ENCODE data around the gene DCAF4.

DCAF4 gene

DNA sequence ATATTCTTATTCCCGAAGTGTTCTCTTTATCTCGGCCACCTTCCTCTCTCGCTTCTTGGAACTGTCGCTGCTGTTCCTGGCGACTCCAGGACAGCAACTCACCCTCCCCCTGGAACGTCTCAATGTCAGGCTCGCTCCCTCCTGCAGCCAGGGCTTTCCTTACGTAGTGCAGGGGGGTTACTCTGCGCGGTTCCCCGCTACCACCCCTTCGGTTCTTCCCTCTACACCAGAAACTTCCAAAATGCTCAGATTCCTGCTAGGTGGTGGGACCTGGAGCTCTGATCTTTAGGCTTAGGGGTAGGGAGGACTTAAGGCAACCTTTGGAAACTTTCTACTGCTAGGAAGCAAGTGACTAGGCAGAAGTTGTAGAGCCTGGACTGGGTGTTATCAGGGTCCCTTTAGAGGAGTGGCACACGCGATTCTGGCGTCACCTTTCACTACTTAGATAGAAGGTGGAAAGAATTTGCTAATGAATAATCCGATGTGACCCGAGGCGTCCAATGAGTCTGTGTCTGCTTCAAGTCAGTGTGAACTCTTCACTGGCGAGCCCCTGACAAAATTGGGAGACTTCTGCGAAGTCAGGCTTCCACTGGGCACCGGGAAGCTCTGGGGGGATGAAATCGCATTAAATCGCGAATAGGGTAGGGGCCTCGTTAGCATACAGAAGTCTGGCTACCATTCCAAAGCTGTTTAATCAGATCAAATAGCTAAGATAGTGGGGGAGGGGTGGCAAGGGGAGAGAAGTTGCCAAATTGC lies 31.5 kb upstream of the DCAF4 start:
- DNase-seq, result no peak

DNA sequence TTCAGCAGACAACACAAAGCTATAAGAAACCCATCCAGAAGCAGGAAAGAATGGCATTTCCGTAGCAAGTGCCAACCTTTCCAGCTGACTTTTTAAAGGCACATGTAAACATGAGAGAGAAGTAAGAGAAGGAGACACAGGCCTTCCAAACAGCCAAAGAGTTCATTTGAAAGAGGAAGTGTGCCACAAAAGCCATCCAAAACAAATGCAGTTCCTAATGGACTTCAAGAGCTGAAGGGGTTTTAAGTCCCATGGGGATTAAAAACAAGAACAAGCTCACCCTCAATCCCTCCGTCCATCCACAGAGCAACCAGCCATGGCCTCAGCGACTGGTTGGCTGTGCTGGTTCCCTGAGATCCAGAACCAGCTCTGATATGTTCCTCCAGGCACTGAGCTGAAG lies 27.8 kb upstream of the DCAF4 start:
- DNase-seq, result no peak

DNA sequence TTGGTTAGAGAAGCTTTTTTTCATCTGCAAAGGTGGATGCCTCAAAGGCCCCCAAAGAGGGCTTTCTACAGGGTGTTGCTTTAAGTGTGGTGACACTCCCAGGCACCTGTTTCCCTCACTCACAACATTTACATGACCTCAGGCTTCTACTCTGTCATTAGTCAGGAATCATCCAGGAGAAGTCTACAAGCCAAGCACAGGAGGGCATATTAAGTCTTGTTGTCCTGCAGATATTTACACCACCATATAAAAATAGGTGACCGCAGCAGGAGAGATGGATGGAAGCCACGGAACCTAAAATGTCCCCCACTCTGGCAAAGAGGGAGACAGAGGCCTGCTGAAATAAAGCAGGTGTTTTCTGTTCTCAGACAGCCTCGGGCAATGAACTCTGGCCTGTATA lies 24.9 kb upstream of the DCAF4 start:
- no peak for DNase-seq

DNA sequence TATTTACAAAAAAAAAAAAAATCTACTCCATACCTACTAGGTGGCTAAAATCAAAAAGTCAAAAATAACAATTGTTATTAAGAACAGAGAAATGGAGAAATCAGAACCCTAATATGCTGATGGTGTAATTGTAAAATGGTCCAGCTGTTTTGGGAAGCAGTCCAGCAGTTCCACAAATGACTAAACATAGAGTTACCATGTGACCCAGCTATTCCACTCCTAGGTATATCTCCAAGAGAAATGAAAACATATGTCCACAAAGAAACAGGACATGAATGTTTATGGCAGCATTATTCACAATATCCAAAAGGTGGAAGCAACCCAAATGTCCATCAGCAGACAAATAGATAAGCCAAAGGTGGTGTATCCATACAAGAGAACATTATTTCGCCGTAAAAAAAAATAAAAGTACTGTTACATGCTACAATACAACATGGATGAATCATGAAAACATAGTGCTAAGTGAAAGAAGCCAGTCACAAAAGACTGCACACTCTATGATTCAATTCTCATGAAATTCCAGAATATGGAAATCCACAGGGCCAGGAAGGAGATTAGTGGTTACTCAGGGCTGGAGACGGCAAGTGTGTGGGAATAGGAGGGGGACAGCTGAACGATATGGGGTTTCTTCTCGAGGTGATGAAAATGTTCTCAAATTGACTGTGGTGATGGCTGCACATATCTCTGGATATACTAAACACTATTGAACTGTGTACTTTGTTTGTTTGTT lies 23.3 kb upstream of the DCAF4 start:
- DNase-seq, result no peak

DNA sequence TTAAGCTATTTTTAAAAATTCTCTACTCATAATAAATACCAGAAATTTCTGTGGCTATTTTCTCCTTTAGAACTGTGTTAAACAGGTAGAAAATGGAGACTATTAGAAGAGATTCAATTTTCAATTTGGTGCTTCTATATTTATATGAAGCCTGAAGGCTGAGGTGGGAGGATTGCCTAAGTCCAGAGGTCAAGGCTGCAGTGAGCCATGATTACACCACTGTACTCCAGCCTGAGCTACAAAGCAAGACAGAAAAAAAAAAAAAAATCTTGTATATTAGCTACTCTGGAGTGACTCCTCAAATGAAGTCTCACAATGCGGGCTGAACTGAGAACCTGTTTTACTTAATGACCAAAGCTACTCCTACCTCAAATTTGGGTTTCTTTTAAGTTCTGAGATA lies 22.5 kb upstream of the DCAF4 start:
- DNase-seq, result no peak

DNA sequence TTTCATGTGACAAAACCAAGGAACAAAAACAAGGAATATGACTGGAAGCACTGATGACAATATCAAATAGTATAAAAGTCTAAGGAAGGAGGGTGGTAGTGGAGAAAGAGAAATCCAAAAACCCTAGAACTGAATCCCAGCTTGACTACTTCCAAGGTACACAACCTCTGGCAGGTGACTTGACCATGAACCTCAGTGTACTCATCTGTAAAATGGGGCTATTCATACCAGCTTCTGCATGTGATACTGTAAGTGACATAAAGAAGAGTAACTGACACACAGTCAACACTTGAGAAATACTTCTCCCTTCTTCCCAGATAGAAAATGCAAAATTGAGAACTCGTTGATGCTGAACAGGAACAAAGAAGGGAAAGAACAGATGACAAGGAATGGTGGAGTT lies 22.0 kb upstream of the DCAF4 start:
- no peak for DNase-seq

DNA sequence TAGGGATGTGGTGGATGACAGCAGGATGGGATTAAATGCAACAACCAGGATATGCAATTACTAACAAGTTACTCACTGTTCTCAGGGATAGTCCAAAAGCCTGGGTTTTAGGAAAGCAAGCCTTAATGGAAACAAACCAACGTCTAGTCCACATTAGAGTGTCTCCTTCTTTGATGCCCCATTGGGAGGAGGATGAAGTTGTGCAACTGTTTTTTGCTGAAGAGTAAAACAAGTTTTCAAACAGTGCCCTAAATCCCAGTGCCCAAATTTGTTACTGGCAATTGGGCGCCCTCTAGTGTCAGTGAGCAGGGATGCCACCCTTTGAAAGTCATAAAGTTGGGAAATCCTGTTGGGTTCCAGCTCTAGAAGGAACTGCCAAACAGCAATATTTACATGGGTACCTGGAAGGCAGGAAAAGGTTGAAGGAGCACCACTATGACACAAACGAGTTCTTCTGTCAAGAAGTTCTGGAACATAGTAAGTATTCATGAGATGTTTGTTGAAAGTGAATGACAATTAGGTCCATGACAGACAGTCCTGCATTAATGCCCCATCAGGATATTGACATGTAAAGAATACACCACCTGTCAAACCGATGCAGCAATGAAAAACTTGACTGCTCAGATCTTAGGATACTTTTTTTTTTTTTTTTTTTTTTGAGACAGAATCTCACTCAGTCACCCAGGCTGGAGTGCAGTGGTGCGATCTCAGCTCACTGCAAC lies 21.3 kb upstream of the DCAF4 start:
- DNase-seq, result peak; percentile 73

DNA sequence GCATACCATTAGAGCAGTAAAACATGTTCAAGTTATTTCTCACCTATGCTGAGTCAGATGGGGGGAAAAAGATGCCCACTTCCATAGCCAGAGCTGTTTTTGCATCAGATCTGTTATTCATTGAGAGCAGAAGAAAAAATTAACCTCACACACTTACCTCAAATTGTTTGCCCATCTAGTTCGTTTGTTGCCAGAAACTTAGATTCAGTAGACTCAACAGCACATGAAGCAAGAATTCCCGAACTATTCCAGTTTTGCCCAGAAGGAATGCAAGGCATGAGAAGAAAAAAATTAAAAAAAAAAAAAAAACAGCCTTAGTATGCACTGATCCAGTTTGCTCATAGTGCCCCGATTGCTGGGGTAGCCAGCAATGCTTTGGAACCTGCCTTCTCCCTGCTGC lies 19.9 kb upstream of the DCAF4 start:
- no peak for DNase-seq

DNA sequence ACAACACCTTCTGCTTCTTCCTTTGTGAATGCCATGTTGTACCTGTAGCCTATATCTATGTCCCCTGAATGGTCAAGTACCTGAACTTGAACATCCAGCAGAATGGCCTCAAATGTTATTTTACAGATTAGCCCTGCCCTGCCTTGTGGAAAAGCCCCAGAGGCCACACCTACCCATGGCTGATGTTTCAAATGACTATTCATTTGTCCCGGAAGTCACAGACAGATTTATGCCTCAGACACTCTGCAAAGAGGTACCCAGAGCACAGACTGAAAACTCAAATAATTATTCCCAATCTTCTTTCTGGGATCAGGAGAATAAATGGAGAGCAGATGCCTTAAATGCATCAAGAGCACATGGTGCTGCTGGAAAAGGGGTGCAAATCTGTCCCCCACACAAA lies 19.4 kb upstream of the DCAF4 start:
- no peak for DNase-seq

DNA sequence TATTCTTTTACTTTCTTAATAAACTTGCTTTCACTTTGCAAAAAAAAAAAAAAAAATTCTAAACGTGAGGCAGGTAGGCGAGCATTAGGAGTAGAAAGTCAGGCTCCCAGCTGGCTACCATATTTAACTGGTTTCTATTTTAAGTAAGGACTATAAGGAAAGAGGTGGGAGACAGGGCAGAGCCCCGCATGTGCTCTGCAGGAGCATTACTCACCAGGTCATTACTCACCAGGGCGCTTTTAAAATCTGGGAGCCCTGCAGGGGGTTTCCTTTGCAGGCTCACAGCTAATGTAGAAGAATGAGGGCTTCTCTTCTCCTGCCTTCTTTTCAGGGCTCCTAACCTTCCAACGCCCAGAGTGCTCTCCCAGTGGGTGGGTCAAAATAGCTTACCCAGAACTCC lies 18.4 kb upstream of the DCAF4 start:
- DNase-seq, result no peak

DNA sequence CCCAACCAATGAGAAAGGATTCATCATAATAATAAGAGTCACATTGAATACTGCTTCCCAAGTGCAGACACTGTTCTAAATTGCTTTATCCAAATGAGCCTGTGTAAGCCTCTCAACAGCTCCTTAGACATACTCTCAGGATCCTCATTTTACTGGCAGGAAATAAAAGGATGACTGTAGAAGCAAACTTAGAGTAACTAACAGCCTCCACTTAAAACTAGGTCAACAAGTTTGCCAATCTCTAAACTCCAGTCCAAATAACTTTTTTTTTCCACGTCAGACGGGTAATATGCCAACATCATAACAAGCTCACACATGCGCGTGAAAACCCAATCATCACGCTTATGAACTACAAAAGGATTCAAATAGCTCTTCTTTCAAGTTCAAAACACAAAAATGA lies 17.1 kb upstream of the DCAF4 start:
- no peak for DNase-seq

DNA sequence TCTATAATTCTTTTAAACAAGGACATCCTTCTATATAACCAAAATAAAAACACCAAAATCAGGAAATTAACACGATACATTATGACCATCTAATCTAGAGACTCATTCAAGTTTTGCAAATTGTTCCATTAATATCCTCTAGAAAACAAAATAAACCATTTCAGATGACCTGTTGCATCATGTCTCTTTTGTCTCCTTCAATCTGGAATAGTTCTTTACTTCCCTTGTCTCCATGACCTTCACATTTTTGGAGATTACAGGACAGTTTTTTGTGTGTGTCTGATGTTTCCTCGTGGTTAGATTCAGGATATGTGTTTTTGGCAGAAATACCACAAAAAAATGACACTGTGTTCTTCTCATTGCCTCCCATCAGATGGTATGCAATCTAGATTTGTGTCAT lies 12.5 kb upstream of the DCAF4 start:
- no peak for DNase-seq

DNA sequence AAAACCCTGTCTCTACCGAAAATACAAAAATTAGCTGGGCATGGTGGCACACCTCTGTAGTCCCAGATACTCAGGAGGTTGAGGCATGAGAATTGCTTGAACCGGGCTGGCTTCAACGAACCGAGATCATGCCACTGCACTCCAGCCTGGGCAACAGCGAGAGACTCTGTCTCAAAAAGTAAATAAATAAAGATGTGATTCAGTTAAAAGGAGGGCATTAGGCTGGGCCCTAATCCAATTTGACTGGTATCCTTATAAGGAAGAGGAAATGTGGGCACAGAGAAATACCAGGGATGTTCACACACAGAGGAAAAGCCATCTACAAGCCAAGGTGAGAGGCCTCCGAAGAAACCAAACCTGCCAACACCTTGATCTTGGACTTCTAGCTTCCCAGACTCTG lies 10.1 kb upstream of the DCAF4 start:
- no peak for DNase-seq

DNA sequence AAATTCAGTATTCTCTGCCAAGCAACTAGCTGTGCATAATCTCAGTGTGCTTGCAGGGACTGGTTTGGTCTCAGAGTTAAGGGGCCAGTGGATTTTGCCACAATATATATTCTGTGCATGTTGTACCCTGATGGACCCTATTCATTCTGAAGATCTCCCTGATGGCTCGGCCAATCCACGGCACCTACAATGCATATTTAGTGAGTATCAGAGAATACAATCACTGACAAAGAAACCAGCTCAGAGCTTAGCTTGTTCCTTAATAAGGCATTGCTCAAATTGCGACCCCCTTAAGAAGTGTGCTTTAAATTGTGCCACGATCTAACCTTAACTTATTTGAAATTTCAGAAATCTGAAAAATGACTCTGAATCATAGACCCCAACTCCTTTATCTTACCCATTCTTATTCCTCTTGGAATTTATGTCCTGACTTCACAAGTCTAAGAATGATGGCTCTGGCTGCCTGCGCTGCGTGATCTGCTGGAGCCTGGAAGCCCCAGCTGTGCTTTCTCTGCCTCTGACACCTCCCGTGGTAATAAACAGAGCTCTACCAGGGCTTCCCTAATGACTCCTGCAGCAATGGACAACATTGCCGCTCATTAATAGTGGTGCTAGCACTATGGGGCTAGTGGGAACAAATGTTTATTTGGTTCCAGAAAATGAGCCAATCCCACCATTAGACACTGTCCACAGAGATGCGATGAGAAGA lies 9.0 kb upstream of the DCAF4 start:
- no peak for DNase-seq

DNA sequence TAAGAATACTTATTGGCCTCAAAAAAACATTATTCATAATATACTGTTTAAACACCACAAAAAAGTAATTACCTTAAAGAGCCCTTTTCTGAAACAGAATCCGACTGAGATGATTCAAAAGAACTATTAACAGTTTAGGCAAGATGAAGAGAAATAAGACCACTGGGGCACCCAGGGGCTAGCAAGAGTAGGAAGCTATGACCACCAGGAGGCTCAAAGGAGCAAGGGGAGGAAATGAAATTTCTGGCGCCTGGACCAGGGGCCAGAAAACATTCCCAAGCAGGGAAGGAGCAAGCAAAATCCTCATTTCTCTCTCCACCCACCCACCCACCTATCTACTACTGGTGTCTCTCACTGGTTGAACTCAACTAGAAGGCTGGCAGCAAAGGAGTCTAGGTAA lies 6.3 kb upstream of the DCAF4 start:
- no peak for DNase-seq

DNA sequence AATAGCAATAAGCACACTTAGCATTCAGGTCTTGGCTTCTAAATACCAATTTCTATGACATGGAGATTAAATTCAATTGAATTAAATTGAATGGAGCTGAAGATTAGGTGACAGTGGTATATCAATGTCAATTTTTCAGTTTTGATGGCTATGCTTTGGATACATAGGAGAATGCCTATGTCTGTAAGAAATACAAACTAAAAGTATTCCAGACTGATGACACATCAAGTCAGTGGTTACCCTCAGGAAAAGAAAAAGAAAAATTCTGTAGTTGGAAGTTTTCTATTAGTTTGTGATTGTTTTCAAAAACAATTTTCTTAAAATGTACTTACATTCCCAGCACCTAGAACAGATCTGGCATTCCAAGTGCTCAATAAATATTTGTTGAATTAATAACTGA lies 4.9 kb upstream of the DCAF4 start:
- DNase-seq, result no peak

DNA sequence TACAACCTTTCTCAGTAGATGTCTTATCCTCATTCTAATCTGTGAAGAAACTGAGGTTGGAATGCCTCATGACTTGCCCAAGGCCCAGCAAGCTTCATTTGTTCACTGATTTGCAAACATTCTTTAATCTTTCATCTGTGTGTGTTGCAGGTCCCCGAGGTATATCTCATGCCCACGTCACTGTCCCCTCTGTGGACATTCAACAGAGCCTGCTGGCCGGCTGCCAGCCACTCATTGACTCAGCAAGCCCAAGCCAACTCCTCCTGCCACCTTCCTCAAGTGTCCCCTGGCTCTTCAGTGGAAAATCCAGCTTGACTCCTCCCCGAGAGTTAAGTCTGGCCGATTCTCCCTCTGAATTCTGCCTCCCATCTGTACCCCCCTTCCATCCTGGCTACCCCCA lies 1.9 kb upstream of the DCAF4 start:
- DNase-seq, result no peak

DNA sequence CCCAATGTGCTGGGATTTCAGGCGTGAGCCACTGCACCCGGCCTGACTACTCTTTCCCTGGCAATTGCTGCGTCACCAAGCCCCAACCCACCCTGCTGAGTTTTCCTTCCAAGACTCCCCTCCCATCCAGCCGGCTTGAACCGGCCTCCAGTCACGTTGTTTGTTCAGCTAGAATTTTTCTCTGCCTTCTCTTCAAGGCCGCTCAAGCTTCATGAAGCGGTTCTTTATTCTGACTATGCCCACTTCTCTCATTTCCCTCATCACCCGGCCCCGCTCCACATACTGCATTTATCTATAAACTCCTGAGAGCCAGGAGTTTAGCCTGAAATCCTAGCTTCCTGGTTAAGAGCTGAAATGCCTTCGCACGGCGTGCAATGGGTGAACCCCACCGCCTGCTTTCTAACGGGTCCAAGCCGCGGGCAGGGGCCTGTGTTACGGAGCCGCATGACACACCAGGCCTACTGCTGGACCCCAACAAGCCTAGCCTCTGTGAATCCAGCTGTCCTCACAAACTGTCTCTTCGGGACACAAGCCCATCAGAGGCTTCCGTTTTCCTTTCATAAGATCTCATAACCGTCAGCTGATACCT lies 999 bp upstream of the DCAF4 start:
- no peak for DNase-seq

DNA sequence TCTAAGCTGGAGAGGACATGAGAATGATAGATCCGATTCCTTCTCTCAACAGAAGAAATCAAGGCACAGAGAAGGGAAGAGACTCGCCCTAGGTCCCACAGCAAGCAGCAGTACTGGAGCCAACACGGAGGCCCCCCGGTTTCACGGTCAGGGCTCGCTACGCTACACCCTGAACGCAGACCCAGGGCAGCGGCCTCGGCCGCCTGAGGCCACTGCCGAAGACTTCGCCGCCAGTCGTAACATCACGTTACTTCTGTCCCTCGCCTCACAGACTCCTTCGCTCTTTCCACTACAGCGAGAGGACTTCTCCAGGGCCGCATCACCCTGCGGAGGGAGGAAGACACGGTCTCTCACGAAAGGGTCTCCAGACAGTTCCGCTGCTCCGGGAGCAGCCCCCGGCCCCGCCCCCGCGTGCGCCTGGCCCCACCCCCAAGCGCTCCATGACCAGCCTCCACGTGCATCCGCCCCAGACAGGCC lies 411 bp upstream of the DCAF4 start:
- DNase-seq, result no peak

DNA sequence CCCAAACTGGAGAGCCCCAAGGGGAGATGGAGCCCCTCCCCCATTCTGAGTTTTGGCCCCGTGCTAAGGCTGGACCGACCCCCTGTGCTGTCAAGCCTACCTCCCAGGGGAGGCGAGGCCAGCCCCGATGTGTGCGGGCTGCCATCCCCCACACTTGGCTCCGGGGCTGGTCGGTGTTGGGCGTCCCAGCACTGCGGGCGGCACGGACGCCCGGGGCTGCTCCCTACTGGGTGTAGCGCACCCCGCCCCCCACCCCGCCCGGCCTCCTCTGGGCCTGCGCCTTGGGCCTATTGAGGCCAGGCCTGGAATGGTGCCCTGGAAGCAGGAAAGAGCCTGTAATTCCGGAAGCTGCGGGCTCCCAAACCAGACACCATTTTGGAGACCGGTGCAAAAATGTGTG lies 2.6 kb downstream of the DCAF4 start:
- no peak for DNase-seq

DNA sequence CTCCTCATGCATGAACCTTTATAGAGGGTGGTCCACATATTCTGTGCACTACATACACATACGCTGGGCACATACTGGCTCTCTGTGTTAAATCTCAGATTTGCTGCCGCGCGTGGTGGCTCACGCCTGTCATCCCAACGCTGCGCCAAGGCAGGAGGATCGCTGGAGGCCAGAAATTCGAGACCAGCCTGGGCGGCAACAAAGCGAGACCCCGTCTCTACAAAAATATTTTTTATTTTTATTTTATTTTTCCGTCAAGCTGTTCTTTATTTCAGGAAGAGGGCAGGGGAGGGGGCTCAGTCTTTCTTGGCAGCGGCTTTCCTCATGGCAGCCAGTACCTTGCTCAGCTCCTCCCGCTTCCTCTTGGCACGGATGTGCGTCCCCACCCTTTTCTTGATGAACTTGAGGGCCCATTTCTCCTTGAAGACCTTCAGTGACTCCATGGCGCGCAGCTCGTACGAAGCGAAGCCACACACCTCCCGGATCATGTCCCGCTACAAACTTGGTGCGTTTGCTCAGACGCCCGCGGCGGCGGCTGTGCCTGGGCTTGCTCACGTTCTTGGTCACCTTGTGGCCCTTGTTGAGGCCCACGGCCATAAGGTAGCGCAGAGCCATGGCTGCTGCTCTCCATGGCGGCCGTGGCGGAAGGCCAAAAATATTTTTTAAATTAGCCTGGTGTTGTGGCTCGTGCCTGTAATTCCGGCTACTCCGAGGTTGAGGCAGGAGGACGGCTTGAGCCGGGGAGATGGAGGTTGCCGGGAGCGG lies 3.2 kb downstream of the DCAF4 start:
- DNase-seq, result no peak

DNA sequence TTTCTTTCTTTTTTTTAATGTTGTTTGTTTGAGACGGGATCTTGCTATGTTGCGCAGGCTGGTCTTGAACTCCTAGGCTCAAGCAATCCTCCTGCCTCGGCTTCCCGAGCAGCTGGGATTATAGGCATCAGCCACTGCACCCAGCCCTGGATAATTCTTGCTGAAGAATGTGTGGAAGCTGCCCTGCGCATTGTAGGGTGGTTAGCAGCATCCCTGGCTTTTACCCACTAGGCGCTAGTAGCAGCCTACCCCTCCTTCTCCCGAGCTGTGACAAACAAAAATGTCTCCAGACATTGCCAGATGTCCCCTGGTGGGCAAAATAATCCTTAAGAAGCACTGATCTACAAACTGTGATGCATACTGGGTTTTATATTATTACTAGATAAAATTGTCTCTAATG lies 6.6 kb downstream of the DCAF4 start:
- no peak for DNase-seq

All from CD4-positive, alpha-beta T cell treated with Interleukin-4 for 4 hours (primary cell).